ENCODE measurements around the gene FXYD7. TPM values are rescaled to one million over a fixed set of nuclear protein-coding genes. Genes with fewer than 3 reads are reported as not detected.
A peak's percentile ranks its signal among the peaks of the same experiment; 100 is the strongest.

The FXYD7 gene
- total RNA-seq, 2 experiments from 2014 or later = 0.54 to 1.2 TPM

GRCh38 chr19:35134601-35135242 is 8.3 kb upstream of the FXYD7 start, which contains the start of gene LGI4:
Gene LGI4 (minus strand): TSS chr19:35135059. CDS start chr19:35134680, 379 bp downstream.
- Mint-ChIP-seq H3K9me3 (peaks cover 2% of the 10 kb centered on the region), H3K4me3 (no peak within 1 kb of the TSS), H3K36me3 (ENCODE audit: low read depth) (no peaks in the 10 kb centered on the region), H3K27ac (no peak within 1 kb of the TSS), H3K4me1 (ENCODE audit: low read depth) (no peaks in the 10 kb centered on the region), H3K27me3 (ENCODE audit: low read depth) (no peaks in the 10 kb centered on the region)
- intact Hi-C loops (cut with micrococcal nuclease) = loop anchor here (1.0 kb wide), 2 partner anchors 67 to 90 kb away; no protein-coding TSS in a partner anchor
- no peak for DNase-seq
- CTCF ChIA-PET = interaction anchor here (1.0 to 3.5 kb wide), 6 partner anchors 10 to 91 kb away, joined by 3 to 35 read pairs (median 4); no protein-coding TSS in a partner anchor

GRCh38 chr19:35135389-35135909 is 7.6 kb upstream of the FXYD7 start:
- no peaks in the 10 kb centered on the region for H3K36me3 Mint-ChIP-seq (ENCODE audit: low read depth)
- peaks cover 2% of the 10 kb centered on the region for H3K9me3 Mint-ChIP-seq
- no peaks in the 10 kb centered on the region for H3K27me3 Mint-ChIP-seq (ENCODE audit: low read depth)
- H3K27ac Mint-ChIP-seq = no peak overlapping the region
- CTCF ChIA-PET = interaction anchor here (0.6 to 3.5 kb wide), 13 partner anchors 10 to 298 kb away, joined by 3 to 35 read pairs (median 4); no protein-coding TSS in a partner anchor
- DNase-seq = peak; percentile 79
- intact Hi-C loops (cut with micrococcal nuclease) = loop anchor here (1.0 kb wide), 2 partner anchors 68 to 91 kb away; no protein-coding TSS in a partner anchor
- H3K4me3 Mint-ChIP-seq = no peak overlapping the region
- H3K4me1 Mint-ChIP-seq (ENCODE audit: low read depth) = no peaks in the 10 kb centered on the region

- Mint-ChIP-seq H3K4me3 (no peak overlapping the region), H3K9me3 (peaks cover 2% of the 10 kb centered on the region), H3K27ac (no peak overlapping the region), H3K4me1 (ENCODE audit: low read depth) (peaks cover 5% of the 10 kb centered on the region), H3K27me3 (ENCODE audit: low read depth) (no peaks in the 10 kb centered on the region), H3K36me3 (ENCODE audit: low read depth) (no peaks in the 10 kb centered on the region)
- DNase-seq = no peak
- CTCF ChIA-PET = interaction anchor here (0.6 to 3.5 kb wide), 14 partner anchors 10 to 298 kb away, joined by 3 to 35 read pairs (median 4); no protein-coding TSS in a partner anchor
- intact Hi-C loops (cut with micrococcal nuclease) = no loop called here
These were observed 6.8 kb upstream of the FXYD7 start for GRCh38 chr19:35136231-35136630.

- Mint-ChIP-seq H3K4me1 (ENCODE audit: low read depth) (peaks cover 13% of the 10 kb centered on the region), H3K4me3 (no peak overlapping the region), H3K36me3 (ENCODE audit: low read depth) (no peaks in the 10 kb centered on the region), H3K27ac (no peak overlapping the region), H3K9me3 (peaks cover 2% of the 10 kb centered on the region), H3K27me3 (ENCODE audit: low read depth) (no peaks in the 10 kb centered on the region)
- CTCF ChIA-PET = interaction anchor here (0.7 to 3.5 kb wide), 11 partner anchors 10 to 93 kb away, joined by 3 to 35 read pairs (median 4); no protein-coding TSS in a partner anchor
- no peak for DNase-seq
- intact Hi-C loops (cut with micrococcal nuclease) = no loop called here
These were observed 5.9 kb upstream of the FXYD7 start for GRCh38 chr19:35136977-35137702.

- H3K4me3 Mint-ChIP-seq = no peak within 1 kb of the TSS
- no peak within 1 kb of the TSS for H3K27ac Mint-ChIP-seq
- DNase-seq = no peak
- peaks cover 18% of the 10 kb centered on the region for H3K4me1 Mint-ChIP-seq (ENCODE audit: low read depth)
- H3K36me3 Mint-ChIP-seq (ENCODE audit: low read depth) = no peaks in the 10 kb centered on the region
- intact Hi-C loops (cut with micrococcal nuclease) = no loop called here
- CTCF ChIA-PET = interaction anchor here (1.1 kb wide), 1 partner anchor 11 kb away, joined by 3 read pairs; no protein-coding TSS in a partner anchor
- H3K27me3 Mint-ChIP-seq (ENCODE audit: low read depth) = no peaks in the 10 kb centered on the region
- H3K9me3 Mint-ChIP-seq = no peaks in the 10 kb centered on the region
These were observed 4.7 kb upstream of the FXYD7 start, which contains the start of gene FXYD1 for GRCh38 chr19:35138305-35138892. Gene FXYD1 (plus strand): TSS chr19:35138824. CDS start chr19:35140080, 1,256 bp downstream.

GRCh38 chr19:35140207-35140961 is 2.7 kb upstream of the FXYD7 start:
- peaks cover 30% of the 10 kb centered on the region for H3K4me1 Mint-ChIP-seq (ENCODE audit: low read depth)
- H3K27me3 Mint-ChIP-seq (ENCODE audit: low read depth) = peaks cover 4% of the 10 kb centered on the region
- DNase-seq = no peak
- no peak overlapping the region for H3K27ac Mint-ChIP-seq
- H3K4me3 Mint-ChIP-seq = no peak overlapping the region
- CTCF ChIA-PET = interaction anchor here (1.1 to 2.3 kb wide), 3 partner anchors 25 to 74 kb away, joined by 3 to 20 read pairs (median 8); partner anchors contain the start of gene FXYD3
- no peaks in the 10 kb centered on the region for H3K9me3 Mint-ChIP-seq
- intact Hi-C loops (cut with micrococcal nuclease) = loop anchor here (2.0 kb wide), 2 partner anchors 26 to 168 kb away; partner anchors contain the start of gene FXYD3
- H3K36me3 Mint-ChIP-seq (ENCODE audit: low read depth) = no peaks in the 10 kb centered on the region

- Mint-ChIP-seq H3K27me3 (ENCODE audit: low read depth) (peaks cover 4% of the 10 kb centered on the region), H3K4me3 (peak overlapping the region; percentile 74), H3K27ac (no peak overlapping the region), H3K9me3 (no peaks in the 10 kb centered on the region), H3K36me3 (ENCODE audit: low read depth) (no peaks in the 10 kb centered on the region), H3K4me1 (ENCODE audit: low read depth) (peaks cover 30% of the 10 kb centered on the region)
- intact Hi-C loops (cut with micrococcal nuclease) = loop anchor here (1.0 to 2.0 kb wide), 7 partner anchors 14 to 168 kb away; partner anchors contain the start of gene FXYD3
- peak; percentile 98 for DNase-seq
- CTCF ChIA-PET = interaction anchor here (0.5 to 4.0 kb wide), 23 partner anchors 9 to 347 kb away, joined by 3 to 35 read pairs (median 5); partner anchors contain the start of genes FXYD3 and FXYD5
These were observed 1.9 kb upstream of the FXYD7 start for GRCh38 chr19:35140962-35141836.

GRCh38 chr19:35141837-35142605 is 1.0 kb upstream of the FXYD7 start:
- H3K9me3 Mint-ChIP-seq = no peaks in the 10 kb centered on the region
- peak overlapping the region; percentile 74 for H3K4me3 Mint-ChIP-seq
- H3K27ac Mint-ChIP-seq = no peak overlapping the region
- intact Hi-C loops (cut with micrococcal nuclease) = loop anchor here (1.0 to 2.0 kb wide), 7 partner anchors 13 to 169 kb away; partner anchors contain the start of gene FXYD3
- H3K36me3 Mint-ChIP-seq (ENCODE audit: low read depth) = no peaks in the 10 kb centered on the region
- no peak for DNase-seq
- H3K4me1 Mint-ChIP-seq (ENCODE audit: low read depth) = peaks cover 30% of the 10 kb centered on the region
- H3K27me3 Mint-ChIP-seq (ENCODE audit: low read depth) = peaks cover 4% of the 10 kb centered on the region
- CTCF ChIA-PET = interaction anchor here (0.5 to 4.0 kb wide), 25 partner anchors 8 to 191 kb away, joined by 3 to 35 read pairs (median 5); partner anchors contain the start of genes FXYD3 and FXYD5

GRCh38 chr19:35142606-35143230 is 337 bp upstream of the FXYD7 start:
- intact Hi-C loops (cut with micrococcal nuclease) = loop anchor here (1.0 kb wide), 1 partner anchor 127 kb away; no protein-coding TSS in a partner anchor
- Mint-ChIP-seq H3K9me3 (no peaks in the 10 kb centered on the region), H3K4me3 (peak overlapping the region; percentile 74), H3K27me3 (ENCODE audit: low read depth) (peaks cover 4% of the 10 kb centered on the region), H3K36me3 (ENCODE audit: low read depth) (no peaks in the 10 kb centered on the region), H3K27ac (no peak overlapping the region), H3K4me1 (ENCODE audit: low read depth) (peaks cover 30% of the 10 kb centered on the region)
- DNase-seq = peak; percentile 76
- CTCF ChIA-PET = interaction anchor here (0.6 to 4.0 kb wide), 19 partner anchors 10 to 190 kb away, joined by 3 to 35 read pairs (median 4); partner anchors contain the start of gene FXYD5

Measured in activated naive CD4-positive, alpha-beta T cell treated with anti-CD3 and anti-CD28 coated beads for 36 hours (primary cell).